ENCODE data around the gene FHIT. TPM values are rescaled to one million over a fixed set of nuclear protein-coding genes. Genes with fewer than 3 reads are reported as not detected.

FHIT gene
- total and polyA plus RNA-seq, 9 donors = 5.1 to 11.8 (median 9.5) TPM

GRCh38 chr3:60079076-60079475, 1172.2 kb downstream of the FHIT start:
- H3K27me3 ChIP-seq = no peaks in the 10 kb centered on the region
- H3K27ac ChIP-seq = no peak overlapping the region
- WGBS, 3 donors = 22 to 34% (median 27%) methylated on average over 5 of the region's 5 CpGs
- DNase-seq = no peak
- H3K4me3 ChIP-seq = no peak overlapping the region
- no peaks in the 10 kb centered on the region for H3K4me1 ChIP-seq (ENCODE audit: insufficient read depth)
- intact Hi-C loops (cut with DNase I) = no loop called here
- no peak for TF ChIP-seq POLR2A (IDR thresholded peaks at IDR 0.05)
- TF ChIP-seq EP300 (IDR thresholded peaks at IDR 0.05) = no peak
- TF ChIP-seq, protein P1, sequence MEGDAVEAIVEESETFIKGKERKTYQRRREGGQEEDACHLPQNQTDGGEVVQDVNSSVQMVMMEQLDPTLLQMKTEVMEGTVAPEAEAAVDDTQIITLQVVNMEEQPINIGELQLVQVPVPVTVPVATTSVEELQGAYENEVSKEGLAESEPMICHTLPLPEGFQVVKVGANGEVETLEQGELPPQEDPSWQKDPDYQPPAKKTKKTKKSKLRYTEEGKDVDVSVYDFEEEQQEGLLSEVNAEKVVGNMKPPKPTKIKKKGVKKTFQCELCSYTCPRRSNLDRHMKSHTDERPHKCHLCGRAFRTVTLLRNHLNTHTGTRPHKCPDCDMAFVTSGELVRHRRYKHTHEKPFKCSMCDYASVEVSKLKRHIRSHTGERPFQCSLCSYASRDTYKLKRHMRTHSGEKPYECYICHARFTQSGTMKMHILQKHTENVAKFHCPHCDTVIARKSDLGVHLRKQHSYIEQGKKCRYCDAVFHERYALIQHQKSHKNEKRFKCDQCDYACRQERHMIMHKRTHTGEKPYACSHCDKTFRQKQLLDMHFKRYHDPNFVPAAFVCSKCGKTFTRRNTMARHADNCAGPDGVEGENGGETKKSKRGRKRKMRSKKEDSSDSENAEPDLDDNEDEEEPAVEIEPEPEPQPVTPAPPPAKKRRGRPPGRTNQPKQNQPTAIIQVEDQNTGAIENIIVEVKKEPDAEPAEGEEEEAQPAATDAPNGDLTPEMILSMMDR (IDR thresholded peaks at IDR 0.05) = no peak
- H3K9me3 ChIP-seq = no peaks in the 10 kb centered on the region
- no peaks in the 10 kb centered on the region for H3K36me3 ChIP-seq

DNA sequence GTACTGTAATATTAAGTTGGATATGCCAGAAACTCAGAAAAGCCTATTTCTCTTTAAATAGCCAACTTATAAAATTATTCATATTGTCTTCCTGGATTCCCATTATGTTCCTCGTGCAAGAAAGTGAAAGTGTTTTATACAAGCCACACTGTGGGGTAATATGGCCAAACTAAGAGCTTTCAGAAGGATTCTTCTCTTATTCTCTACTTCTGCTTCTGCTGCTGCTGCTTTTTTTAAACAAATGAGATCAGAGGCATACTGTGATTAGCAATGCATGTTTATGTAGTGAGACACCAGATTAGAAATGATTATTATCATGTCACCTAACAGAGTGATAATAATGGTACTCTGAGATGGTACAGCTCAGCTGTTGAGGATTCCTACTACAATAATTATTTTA, 1174.9 kb downstream of the FHIT start:
- 2 to 5% (median 4%) methylated on average over 1 of the region's 1 CpG for WGBS, 3 donors
- H3K27ac ChIP-seq = no peak overlapping the region
- intact Hi-C loops (cut with DNase I) = no loop called here
- H3K4me3 ChIP-seq = no peak overlapping the region
- no peaks in the 10 kb centered on the region for H3K9me3 ChIP-seq
- TF ChIP-seq POLR2A (IDR thresholded peaks at IDR 0.05) (no peak), EP300 (IDR thresholded peaks at IDR 0.05) (no peak)
- TF ChIP-seq, protein P1 (IDR thresholded peaks at IDR 0.05) = no peak
- no peaks in the 10 kb centered on the region for H3K36me3 ChIP-seq
- no peaks in the 10 kb centered on the region for H3K27me3 ChIP-seq
- no peak for DNase-seq
- H3K4me1 ChIP-seq (ENCODE audit: insufficient read depth) = no peaks in the 10 kb centered on the region

DNA sequence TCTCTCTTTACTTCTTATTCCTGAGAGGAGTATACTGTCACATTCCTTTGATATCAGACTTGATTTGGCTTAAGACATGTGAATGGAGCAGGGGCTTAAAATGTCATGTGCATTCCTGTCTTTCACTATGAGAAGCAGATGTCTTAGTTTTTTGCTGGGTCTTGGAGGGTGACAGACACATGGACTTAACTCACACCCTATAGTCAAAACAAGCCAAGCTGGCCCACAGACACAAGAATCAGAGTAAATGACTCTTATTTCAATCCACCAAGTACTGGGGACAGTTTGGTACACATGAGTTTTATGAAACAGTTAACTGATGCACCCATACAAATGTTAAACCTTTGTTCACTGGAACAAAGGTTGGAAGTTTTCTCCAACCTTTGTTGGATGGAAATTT, 1177.3 kb downstream of the FHIT start:
- intact Hi-C loops (cut with DNase I) = no loop called here
- Histone ChIP-seq H3K27ac (no peak overlapping the region), H3K4me3 (no peak overlapping the region), H3K9me3 (no peaks in the 10 kb centered on the region), H3K27me3 (no peaks in the 10 kb centered on the region), H3K36me3 (no peaks in the 10 kb centered on the region), H3K4me1 (ENCODE audit: insufficient read depth) (no peaks in the 10 kb centered on the region)
- TF ChIP-seq, protein P1 (IDR thresholded peaks at IDR 0.05) = no peak
- TF ChIP-seq EP300 (IDR thresholded peaks at IDR 0.05) (no peak), POLR2A (IDR thresholded peaks at IDR 0.05) (no peak)
- DNase-seq = no peak

DNA sequence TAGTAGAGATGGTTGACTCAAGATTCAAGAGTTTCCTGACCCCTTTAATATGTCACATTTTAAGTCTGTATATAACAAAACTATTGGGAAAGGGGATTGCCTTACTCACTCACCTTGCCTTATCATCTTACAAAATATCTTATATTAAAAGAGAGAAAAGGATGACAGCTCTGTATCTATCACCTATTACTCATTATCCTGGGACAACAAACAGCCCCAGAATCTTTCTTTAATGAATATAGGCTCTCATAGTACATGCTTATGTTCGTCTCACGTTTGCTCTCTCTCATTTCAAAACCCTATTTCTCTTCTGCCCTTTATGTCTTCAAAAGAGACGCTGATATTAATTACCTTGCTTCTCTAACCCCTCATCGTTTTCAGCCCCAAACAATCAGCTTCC, 1178.0 kb downstream of the FHIT start:
- H3K4me3 ChIP-seq = no peak overlapping the region
- intact Hi-C loops (cut with DNase I) = no loop called here
- H3K9me3 ChIP-seq = no peaks in the 10 kb centered on the region
- H3K36me3 ChIP-seq = no peaks in the 10 kb centered on the region
- no peaks in the 10 kb centered on the region for H3K27me3 ChIP-seq
- no peak overlapping the region for H3K27ac ChIP-seq
- no peak for DNase-seq
- WGBS, 3 donors = 78 to 82% (median 81%) methylated on average over 4 of the region's 4 CpGs
- TF ChIP-seq, protein P1 (IDR thresholded peaks at IDR 0.05) = no peak
- TF ChIP-seq POLR2A (IDR thresholded peaks at IDR 0.05) (no peak), EP300 (IDR thresholded peaks at IDR 0.05) (no peak)
- H3K4me1 ChIP-seq (ENCODE audit: insufficient read depth) = no peaks in the 10 kb centered on the region

- intact Hi-C loops (cut with DNase I) = no loop called here
- no peak for DNase-seq
Observed at GRCh38 chr3:60070366-60070765, 1180.9 kb downstream of the FHIT start.

More at GRCh38 chr3:60070366-60070765, 1180.9 kb downstream of the FHIT start:
- TF ChIP-seq, protein P1 (IDR thresholded peaks at IDR 0.05) = no peak
- TF ChIP-seq POLR2A (IDR thresholded peaks at IDR 0.05) (no peak), EP300 (IDR thresholded peaks at IDR 0.05) (no peak)
- WGBS, 3 donors = 95 to 98% (median 95%) methylated on average over 3 of the region's 3 CpGs
- Histone ChIP-seq H3K27ac (no peak overlapping the region), H3K27me3 (no peaks in the 10 kb centered on the region), H3K9me3 (no peaks in the 10 kb centered on the region), H3K4me3 (no peak overlapping the region), H3K4me1 (ENCODE audit: insufficient read depth) (no peaks in the 10 kb centered on the region), H3K36me3 (no peaks in the 10 kb centered on the region)

Data from ovary (tissue), 9 donors.